OCI-LY3 (cell line): ENCODE measurements around the gene PAIP2.

Experiments
- CTCF ChIP-seq: fragments of 200-600, 300-600 bp; sonication (generic); IDR thresholded peaks from 2 replicates; pipeline ENCODE4 v1.5.1; 2014; ENCODE audit warnings: antibody characterized with exemption, low read length, low read depth
- EZH2phosphoT487 ChIP-seq: fragments of 200-600 bp; shearing (Covaris generic); IDR thresholded peaks from 2 replicates; pipeline ENCODE4 v1.6.1; 2018; ENCODE audit warnings: antibody characterized with exemption, mixed run types, low read depth

- TF ChIP-seq CTCF (no peak), EZH2phosphoT487 (no peak)
Observed at GRCh38 chr5:139341187-139341688, 416 bp upstream of the PAIP2 start.
